Karpas-422 (cell line): Measurements from ENCODE around the gene TNS1. TPM values are rescaled to one million over a fixed set of nuclear protein-coding genes. Genes with fewer than 3 reads are reported as not detected.

Source experiments
- DNase-seq: peaks from one replicate; pipeline ENCODE4 v3.0.0-alpha.2; 2015
- H2AFZ ChIP-seq: fragments of 200-600 bp; sonication (generic); 2 replicates; pipeline ENCODE4 v1.6.1; 2014; ENCODE audit warnings: antibody characterized with exemption, low read length, mixed read lengths
- H3K27ac ChIP-seq: fragments of 200-600 bp; sonication (generic); 2 replicates; pipeline ENCODE4 v1.5.1; 2014; ENCODE audit warnings: mild to moderate bottlenecking, low read length, moderate library complexity
- H3K27me3 ChIP-seq: fragments of 200-600 bp; sonication (generic); 2 replicates; pipeline ENCODE4 v1.6.1; 2014; ENCODE audit warnings: low read length, mixed read lengths
- H3K36me3 ChIP-seq: fragments of 200-600 bp; sonication (generic); 2 replicates; pipeline ENCODE4 v1.6.1; 2014; ENCODE audit warnings: low read length, mixed read lengths; ENCODE audit not compliant: insufficient read depth
- H3K4me1 ChIP-seq: fragments of 200-600 bp; sonication (generic); 2 replicates; pipeline ENCODE4 v1.6.1; 2014; ENCODE audit warnings: mild to moderate bottlenecking, low read length, mixed read lengths
- H3K4me2 ChIP-seq: fragments of 200-600 bp; sonication (generic); 2 replicates; pipeline ENCODE4 v1.6.1; 2014; ENCODE audit warnings: low read length, low read depth, mild to moderate bottlenecking; ENCODE audit not compliant: poor library complexity, severe bottlenecking
- H3K4me3 ChIP-seq: fragments of 200-600 bp; sonication (generic); 2 replicates; pipeline ENCODE4 v1.5.1; 2014; ENCODE audit warnings: mild to moderate bottlenecking, antibody characterized with exemption, low read length, mixed read lengths
- H3K79me2 ChIP-seq: fragments of 200-600 bp; sonication (generic); 2 replicates; pipeline ENCODE4 v1.6.1; 2014; ENCODE audit warnings: mild to moderate bottlenecking, low read length, mixed read lengths
- H3K9ac ChIP-seq: fragments of 200-600 bp; sonication (generic); 2 replicates; pipeline ENCODE4 v1.6.0; 2014; ENCODE audit warnings: low read length
- H3K9me2 ChIP-seq: fragments of 200-600 bp; sonication (generic), shearing (Covaris generic); replicated peaks from 2 replicates; pipeline ENCODE4 v1.6.0; 2014; ENCODE audit warnings: mild to moderate bottlenecking, low read length, moderate library complexity; ENCODE audit not compliant: insufficient read depth
- H3K9me3 ChIP-seq: fragments of 300-700, 200-600 bp; sonication (generic); 2 replicates; pipeline ENCODE4 v1.6.1; 2014; ENCODE audit warnings: low read length, mixed read lengths
- H4K20me1 ChIP-seq: fragments of 200-600 bp; sonication (generic); 2 replicates; pipeline ENCODE4 v1.6.1; 2014; ENCODE audit warnings: mild to moderate bottlenecking, antibody characterized with exemption, low read length, low read depth; ENCODE audit not compliant: insufficient read depth
- small RNA-seq: library from RNA; depleted of rRNA; stranded (forward); fragments of <200 nt; gene quantifications from one replicate; pipeline ENCODE3, GENCODE V24; 2014
- total RNA-seq: library from RNA; depleted of rRNA; stranded (reverse); fragments of >200 nt; shearing (Covaris generic); gene quantifications from 2 replicates; pipeline ENCODE4 v1.2.3, GENCODE V29; 2014; ENCODE audit warnings: low replicate concordance; rRNA removed

TNS1 gene
- total RNA-seq, 1 experiment from 2014 or later = 1.7 TPM

GRCh38 chr2:217755027-217755745 lies 247.6 kb downstream of the TNS1 start:
- no peaks in the 10 kb centered on the region for H3K79me2 ChIP-seq
- no peak overlapping the region for H3K4me2 ChIP-seq
- H3K4me3 ChIP-seq = no peak overlapping the region
- H3K9ac ChIP-seq = no peak overlapping the region
- H2AFZ ChIP-seq = no peak overlapping the region
- no peak for DNase-seq
- H3K27ac ChIP-seq = no peak overlapping the region
- no peaks in the 10 kb centered on the region for H3K36me3 ChIP-seq
- no peaks in the 10 kb centered on the region for H3K9me2 ChIP-seq
- H3K9me3 ChIP-seq = no peaks in the 10 kb centered on the region
- no peaks in the 10 kb centered on the region for H3K27me3 ChIP-seq
- H3K4me1 ChIP-seq = peaks cover 3% of the 10 kb centered on the region; the same call in 1 of the 2 replicates
- H4K20me1 ChIP-seq = no peaks in the 10 kb centered on the region

GRCh38 chr2:217753460-217754200 lies 249.2 kb downstream of the TNS1 start:
- Histone ChIP-seq H3K36me3 (no peaks in the 10 kb centered on the region), H3K4me2 (no peak overlapping the region), H3K27me3 (no peaks in the 10 kb centered on the region), H4K20me1 (no peaks in the 10 kb centered on the region), H3K4me3 (no peak overlapping the region), H2AFZ (no peak overlapping the region), H3K27ac (no peak overlapping the region), H3K79me2 (no peaks in the 10 kb centered on the region), H3K4me1 (peaks cover 3% of the 10 kb centered on the region; the same call in 1 of the 2 replicates), H3K9me2 (no peaks in the 10 kb centered on the region), H3K9ac (no peak overlapping the region), H3K9me3 (no peaks in the 10 kb centered on the region)
- no peak for DNase-seq

- Histone ChIP-seq H3K79me2 (no peaks in the 10 kb centered on the region), H3K9me2 (no peaks in the 10 kb centered on the region), H3K27ac (no peak overlapping the region), H3K9ac (no peak overlapping the region), H3K27me3 (no peaks in the 10 kb centered on the region), H3K9me3 (no peaks in the 10 kb centered on the region), H3K4me2 (no peak overlapping the region), H3K4me3 (no peak overlapping the region), H3K4me1 (peaks cover 3% of the 10 kb centered on the region; the same call in 1 of the 2 replicates), H3K36me3 (no peaks in the 10 kb centered on the region), H2AFZ (no peak overlapping the region), H4K20me1 (no peaks in the 10 kb centered on the region)
- no peak for DNase-seq
Observed at GRCh38 chr2:217752714-217753459, 249.9 kb downstream of the TNS1 start.

- H3K4me2 ChIP-seq = no peak overlapping the region
- no peak overlapping the region for H3K4me3 ChIP-seq
- H3K9ac ChIP-seq = no peak overlapping the region
- H2AFZ ChIP-seq = no peak overlapping the region
- H3K36me3 ChIP-seq = no peaks in the 10 kb centered on the region
- H3K27ac ChIP-seq = no peak overlapping the region
- H3K79me2 ChIP-seq = no peaks in the 10 kb centered on the region
- H4K20me1 ChIP-seq = no peaks in the 10 kb centered on the region
- no peaks in the 10 kb centered on the region for H3K27me3 ChIP-seq
- no peaks in the 10 kb centered on the region for H3K9me2 ChIP-seq
- H3K9me3 ChIP-seq = no peaks in the 10 kb centered on the region
- DNase-seq = no peak
- H3K4me1 ChIP-seq = peaks cover 3% of the 10 kb centered on the region; the same call in 1 of the 2 replicates
Observed at GRCh38 chr2:217751952-217752351, 250.8 kb downstream of the TNS1 start.

- H3K4me2 ChIP-seq = no peak overlapping the region
- H3K27ac ChIP-seq = no peak overlapping the region
- H3K4me1 ChIP-seq = peaks cover under 1% of the 10 kb centered on the region; the same call in 1 of the 2 replicates
- no peak overlapping the region for H2AFZ ChIP-seq
- no peaks in the 10 kb centered on the region for H3K79me2 ChIP-seq
- H3K27me3 ChIP-seq = no peaks in the 10 kb centered on the region
- no peaks in the 10 kb centered on the region for H3K36me3 ChIP-seq
- H4K20me1 ChIP-seq = no peaks in the 10 kb centered on the region
- no peak overlapping the region for H3K9ac ChIP-seq
- H3K9me2 ChIP-seq = no peaks in the 10 kb centered on the region
- no peak for DNase-seq
- H3K9me3 ChIP-seq = no peaks in the 10 kb centered on the region
- H3K4me3 ChIP-seq = no peak overlapping the region
Observed at GRCh38 chr2:217751192-217751591, 251.6 kb downstream of the TNS1 start.

Small RNAs within 50 kb of the gene (small RNA-seq; reads per million reads assigned to genes)
- not detected for gene MIR6809

Other genes with a start within 250 kb of the TNS1 start
- gene RUFY4, start 66.3 kb upstream of the TNS1 start, total RNA-seq = 0.11 TPM in 1 of 2 replicates, not detected in the other
- not detected in 2 replicates for gene CXCR2, start 123.0 kb upstream of the TNS1 start, total RNA-seq
- not detected in 2 replicates for gene CXCR1, start 164.0 kb upstream of the TNS1 start, total RNA-seq
- gene ARPC2, start 214.2 kb upstream of the TNS1 start, total RNA-seq = 474 and 568 TPM in 2 replicates